HCT116 (cell line): ENCODE measurements around the gene GCN1. TPM values are rescaled to one million over a fixed set of nuclear protein-coding genes. Genes with fewer than 3 reads are reported as not detected.

Experiments used
- ATAC-seq: fragments of 200-7000 bp; cut with Tn5 transposase; 2 replicates; pipeline ENCODE4 v1.9.1; 2020; ENCODE audit warnings: mild to moderate bottlenecking, moderate library complexity
- BruUV-seq: library from RNA; stranded (reverse); fragments of 400-500 nt; replicated peaks from 2 replicates; lab custom pipeline; 2021; lab: Mats Ljungman, UMichigan
- CTCF ChIA-PET: fragments of 300-600 bp; sonication (Branson Sonifier 250); formaldehyde crosslinking; loops from one replicate; lab custom pipeline; 2021; ENCODE audit warnings: antibody characterized with exemption; lab: Charles Lee
- POLR2A ChIA-PET: fragments of 300-600, 350-600 bp; sonication (Branson Sonifier 250); formaldehyde crosslinking; loops from one replicate; lab custom pipeline; 2021; ENCODE audit warnings: antibody characterized with exemption; lab: Charles Lee
- RAD21 ChIA-PET, 2 experiments: fragments of 300-600 bp; sonication (Branson Sonifier 250); formaldehyde crosslinking; loops; one replicate each; lab custom pipeline; 2023; ENCODE audit warnings: low total read pairs in 2 of 2; ENCODE audit not compliant: uncharacterized antibody in 2 of 2, unreplicated experiment in 2 of 2, low non-redundant PET in 1 of 2; lab: Charles Lee
- DNase-seq: peaks from one replicate; pipeline ENCODE4 v3.0.0-alpha.2; 2010; ENCODE audit warnings: low read depth, low spot score
- H2AFZ ChIP-seq: fragments of 200-600 bp; shearing (Covaris generic), sonication (generic); 2 replicates; pipeline ENCODE4 v1.6.1; 2017; ENCODE audit warnings: low read depth, mixed run types, mixed read lengths, antibody characterized with exemption, low read length; ENCODE audit not compliant: poor library complexity, severe bottlenecking
- H3K27ac ChIP-seq: 2 replicates; pipeline ENCODE4 v1.5.1; 2012; ENCODE audit warnings: low read depth, low read length
- H3K27me3 ChIP-seq: fragments of 200-600 bp; sonication (generic); 2 replicates; pipeline ENCODE4 v1.6.1; 2016; ENCODE audit warnings: mixed run types, low read length, mixed read lengths; ENCODE audit not compliant: insufficient read depth
- H3K36me3 ChIP-seq, 2 experiments: fragments of 200-500 bp in 1 of 2; fragments of 200-600 bp in 1 of 2; sonication (Bioruptor generic) in 1 of 2; sonication (generic) in 1 of 2; 2 replicates each; pipeline versions ENCODE4 v1.5.1 to v1.6.1; 2014 to 2016; ENCODE audit warnings: low read length in 2 of 2, inconsistent platforms in 1 of 2, mixed read lengths in 1 of 2, mixed run types in 1 of 2; ENCODE audit not compliant: insufficient read depth in 2 of 2, control insufficient read depth in 1 of 2
- H3K4me1 ChIP-seq, 2 experiments: fragments of 200-600 bp in 1 of 2; sonication (generic) in 1 of 2; 2 replicates each; pipeline versions ENCODE4 v1.5.1 to v1.6.1; 2012 to 2017; ENCODE audit warnings: low read length in 2 of 2, inconsistent platforms in 1 of 2, mild to moderate bottlenecking in 1 of 2, mixed read lengths in 1 of 2, mixed run types in 1 of 2, moderate library complexity in 1 of 2; ENCODE audit not compliant: insufficient read depth in 2 of 2, control insufficient read depth in 1 of 2
- H3K4me2 ChIP-seq: fragments of 200-600 bp; sonication (generic); 2 replicates; pipeline ENCODE4 v1.6.1; 2017; ENCODE audit warnings: mixed run types, low read length, mixed read lengths
- H3K4me3 ChIP-seq, 2 experiments: fragments of 200-600 bp in 1 of 2; sonication (generic) in 1 of 2; replicated peaks in 1 of 2; 2 replicates each; pipeline ENCODE4 v1.5.1; 2011 to 2016; ENCODE audit warnings: low read length in 2 of 2, control low read depth in 1 of 2, low read depth in 1 of 2, mild to moderate bottlenecking in 1 of 2, mixed read lengths in 1 of 2, mixed run types in 1 of 2
- H3K79me2 ChIP-seq: fragments of 200-600 bp; sonication (generic); 2 replicates; pipeline ENCODE4 v1.6.1; 2017; ENCODE audit warnings: mild to moderate bottlenecking, mixed run types, low read length, moderate library complexity, mixed read lengths; ENCODE audit not compliant: insufficient read depth
- H3K9ac ChIP-seq: fragments of 200-600 bp; sonication (generic); 2 replicates; pipeline ENCODE4 v1.6.1; 2016; ENCODE audit warnings: low read length, mixed read lengths
- H3K9me2 ChIP-seq: fragments of 200-600 bp; sonication (generic), shearing (Covaris generic); 2 replicates; pipeline ENCODE4 v1.6.1; 2017; ENCODE audit warnings: mixed run types, mild to moderate bottlenecking, moderate library complexity; ENCODE audit not compliant: insufficient read depth
- H3K9me3 ChIP-seq, 2 experiments: fragments of 200-500 bp in 1 of 2; fragments of 200-600 bp in 1 of 2; sonication (Bioruptor generic) in 1 of 2; sonication (generic) in 1 of 2; 2 replicates each; pipeline ENCODE4 v1.6.1; 2014 to 2017; ENCODE audit warnings: low read length in 2 of 2, mixed read lengths in 2 of 2, inconsistent platforms in 1 of 2, low read depth in 1 of 2, mild to moderate bottlenecking in 1 of 2, mixed run types in 1 of 2, moderate library complexity in 1 of 2; ENCODE audit not compliant: control insufficient read depth in 1 of 2, insufficient read depth in 1 of 2
- H4K20me1 ChIP-seq: fragments of 200-600 bp; sonication (generic), shearing (Covaris generic); 2 replicates; pipeline ENCODE4 v1.6.1; 2017; ENCODE audit warnings: mixed run types, mild to moderate bottlenecking, moderate library complexity; ENCODE audit not compliant: insufficient read depth
- ATF3 ChIP-seq: IDR thresholded peaks from 2 replicates; pipeline ENCODE4 v1.6.1; 2012
- CBX3 ChIP-seq: IDR thresholded peaks from 2 replicates; pipeline ENCODE4 v1.6.1; 2012; ENCODE audit warnings: low read depth
- CEBPB ChIP-seq: IDR thresholded peaks from 2 replicates; pipeline ENCODE4 v1.6.1; 2012; ENCODE audit warnings: low read depth
- CTCF ChIP-seq, 3 experiments: fragments of 200-600 bp in 1 of 3; sonication (generic) in 1 of 3; IDR thresholded peaks in 2 of 3; conservative IDR thresholded peaks in 1 of 3; 2 replicates each; pipeline ENCODE4 v1.5.1; 2012 to 2017; ENCODE audit warnings: low read depth in 2 of 3, low read length in 2 of 3, antibody characterized with exemption in 1 of 3, borderline replicate concordance in 1 of 3, control low read depth in 1 of 3, mild to moderate bottlenecking in 1 of 3, mixed read lengths in 1 of 3, mixed run types in 1 of 3, moderate library complexity in 1 of 3; ENCODE audit not compliant: insufficient read depth in 1 of 3
- EGR1 ChIP-seq: IDR thresholded peaks from 2 replicates; pipeline ENCODE4 v1.6.1; 2012; ENCODE audit warnings: low read depth
- ELF1 ChIP-seq: IDR thresholded peaks from 2 replicates; pipeline ENCODE4 v1.6.1; 2012; ENCODE audit warnings: low read depth, borderline replicate concordance
- EZH2 ChIP-seq: fragments of 200-600 bp; sonication (generic); IDR thresholded peaks from 2 replicates; pipeline ENCODE4 v1.6.1; 2017; ENCODE audit warnings: antibody characterized with exemption, mixed run types
- FOSL1 ChIP-seq: IDR thresholded peaks from 2 replicates; pipeline ENCODE4 v1.6.1; 2012; ENCODE audit warnings: low read depth
- POLR2A ChIP-seq: IDR thresholded peaks from 2 replicates; pipeline ENCODE4 v1.7.0; 2011; ENCODE audit warnings: borderline replicate concordance; ENCODE audit not compliant: insufficient read depth, insufficient read length; ENCODE audit errors: extremely low read depth
- RAD21 ChIP-seq: IDR thresholded peaks from 2 replicates; pipeline ENCODE4 v1.6.1; 2012; ENCODE audit warnings: low read depth, mild to moderate bottlenecking
- REST ChIP-seq: IDR thresholded peaks from 2 replicates; pipeline ENCODE4 v1.6.1; 2012; ENCODE audit warnings: low read depth
- SIN3A ChIP-seq: IDR thresholded peaks from 2 replicates; pipeline ENCODE4 v1.6.1; 2012; ENCODE audit warnings: low read depth
- SP1 ChIP-seq: IDR thresholded peaks from 2 replicates; pipeline ENCODE4 v1.6.1; 2012; ENCODE audit warnings: low read depth
- SRF ChIP-seq: IDR thresholded peaks from 2 replicates; pipeline ENCODE4 v1.6.1; 2012; ENCODE audit warnings: low read depth
- TCF7L2 ChIP-seq: IDR thresholded peaks from 2 replicates; pipeline ENCODE4 v1.7.0; 2011; ENCODE audit warnings: borderline replicate concordance, inconsistent platforms; ENCODE audit not compliant: insufficient read depth, insufficient read length; ENCODE audit errors: extremely low read depth
- YY1 ChIP-seq: IDR thresholded peaks from 2 replicates; pipeline ENCODE4 v1.6.1; 2011; ENCODE audit warnings: low read length, low read depth, moderate library complexity, mild to moderate bottlenecking; ENCODE audit not compliant: insufficient replicate concordance; ENCODE audit errors: extremely low read depth
- ZNF274 ChIP-seq: fragments of 200-500 bp; sonication (Bioruptor generic); IDR thresholded peaks from 2 replicates; pipeline ENCODE4 v1.6.1; 2014; ENCODE audit warnings: mild to moderate bottlenecking, low read depth, low read length, inconsistent platforms
- intact Hi-C: fragments of 100-400 bp; cut with micrococcal nuclease; formaldehyde crosslinking; loops from 2 replicates; pipeline ENCODE4 v1.10.0; 2022
- total RNA-seq: library from RNA; stranded (reverse); gene quantifications from one replicate; pipeline ENCODE4 v1.2.1, GENCODE V29; 2021; ENCODE audit not compliant: unreplicated experiment

GCN1 gene
- total RNA-seq, 1 experiment from 2014 or later = 184 TPM

- ChIA-PET POLR2A (no interaction called here), RAD21 (no interaction called here), CTCF (no interaction called here)
- TF ChIP-seq POLR2A = no peak
- TF ChIP-seq ZNF274 = no peak
- TF ChIP-seq SP1 = no peak
- no peak for TF ChIP-seq CEBPB
- no peaks in the 10 kb centered on the region for H4K20me1 ChIP-seq
- no peaks in the 10 kb centered on the region for H3K9me2 ChIP-seq
- peaks cover 66 to 82% of the 10 kb centered on the region in 2 experiments for H3K36me3 ChIP-seq
- no peaks in the 10 kb centered on the region for H3K27me3 ChIP-seq
- intact Hi-C loops = loop anchor here (5.0 kb wide), 1 partner anchor 34 kb away; no protein-coding TSS in a partner anchor
- no peak overlapping the region for H3K9ac ChIP-seq
- H3K9me3 ChIP-seq = no peaks in the 10 kb centered on the region
- no peak for DNase-seq
- no peaks in the 10 kb centered on the region for H3K4me1 ChIP-seq
- no peak for ATAC-seq
- no peak overlapping the region for H2AFZ ChIP-seq
- H3K79me2 ChIP-seq = 0 out of 2 replicates have a peak, but pooled peaks cover 4% of the 10 kb centered on the region
- no peak overlapping the region for H3K27ac ChIP-seq
- no peak overlapping the region for H3K4me3 ChIP-seq
- no TSS peak for BruUV-seq
- no peak overlapping the region for H3K4me2 ChIP-seq
These were observed 56.1 kb downstream of the GCN1 start for GRCh38 chr12:120138366-120138765.

- POLR2A ChIA-PET = no interaction called here
- DNase-seq = no peak
- H3K9ac ChIP-seq = no peak overlapping the region
- CTCF ChIA-PET = no interaction called here
- RAD21 ChIA-PET = no interaction called here
- no peak overlapping the region for H2AFZ ChIP-seq
- no peaks in the 10 kb centered on the region for H3K9me3 ChIP-seq
- H3K9me2 ChIP-seq = no peaks in the 10 kb centered on the region
- no peaks in the 10 kb centered on the region for H3K4me1 ChIP-seq
- BruUV-seq = no TSS peak
- no peak overlapping the region for H3K27ac ChIP-seq
- H3K4me3 ChIP-seq = no peak overlapping the region
- no peaks in the 10 kb centered on the region for H3K27me3 ChIP-seq
- TF ChIP-seq YY1 (no peak), CBX3 (no peak), REST (no peak), TCF7L2 (no peak), EZH2 (no peak), ELF1 (no peak), SIN3A (no peak), SRF (no peak), ATF3 (no peak), EGR1 (no peak), CTCF (IDR thresholded peaks at IDR 0.05 in 2 of 3, conservative IDR thresholded peaks at IDR 0.05 in 1 of 3; ENCODE audit: borderline replicate concordance in 1 of 3, insufficient read depth in 1 of 3, low read depth in 2 of 3, low read length in 2 of 3) (no peak), FOSL1 (no peak), ZNF274 (no peak), RAD21 (no peak)
- no peak overlapping the region for H3K4me2 ChIP-seq
- no peaks in the 10 kb centered on the region for H4K20me1 ChIP-seq
- intact Hi-C loops = loop anchor here (5.0 kb wide), 1 partner anchor 34 kb away; no protein-coding TSS in a partner anchor
- H3K36me3 ChIP-seq = peaks cover 68 to 86% of the 10 kb centered on the region in 2 experiments
- ATAC-seq = no peak
- H3K79me2 ChIP-seq = 0 out of 2 replicates have a peak, but pooled peaks cover 4% of the 10 kb centered on the region
These were observed 56.7 kb downstream of the GCN1 start for GRCh38 chr12:120137833-120138232.
